ENCODE data around the gene SGTA. TPM values are rescaled to one million over a fixed set of nuclear protein-coding genes. Genes with fewer than 3 reads are reported as not detected.

SGTA gene
- total and polyA plus RNA-seq, 2 of the 13 experiments (the other 11 are each of a cell fraction or from before 2014, with no cell fraction given) = 43.9 to 47.4 TPM

GRCh38 chr19:2739602-2740313 lies 43.3 kb downstream of the SGTA start, which contains the start of gene SLC39A3 (continued):
- TF ChIP-seq TFDP1 (CRISPR knock-in tag; IDR thresholded peaks at IDR 0.05; ENCODE audit: borderline replicate concordance) (peak; percentile 71; the same call in 1 of the 2 replicates), E2F2 (CRISPR knock-in tag; IDR thresholded peaks at IDR 0.05; ENCODE audit: borderline replicate concordance) (no peak; the same call in 1 of the 2 replicates), BRCA1 (CRISPR knock-in tag; IDR thresholded peaks at IDR 0.05) (peak; percentile 93), ZNF879 (CRISPR knock-in tag; IDR thresholded peaks at IDR 0.05) (peak; percentile 59; the same call in 1 of the 2 replicates), ZNF512B (CRISPR knock-in tag; IDR thresholded peaks at IDR 0.05; ENCODE audit: borderline replicate concordance) (no peak), LBX2 (CRISPR knock-in tag; IDR thresholded peaks at IDR 0.05; ENCODE audit: borderline replicate concordance) (peak; percentile 90; the same call in 1 of the 2 replicates), ZBTB38 (CRISPR knock-in tag; IDR thresholded peaks at IDR 0.05) (no peak), NFYB (CRISPR knock-in tag; IDR thresholded peaks at IDR 0.05) (peak; percentile 92), PPARG (CRISPR knock-in tag; conservative IDR thresholded peaks at IDR 0.05) (peak; percentile 86; the same call in 1 of the 2 replicates), TCF7 (IDR thresholded peaks at IDR 0.05; ENCODE audit: low read depth) (no peak), KAT7 (CRISPR knock-in tag; IDR thresholded peaks at IDR 0.05; ENCODE audit: borderline replicate concordance) (no peak), PHF8 (CRISPR knock-in tag; IDR thresholded peaks at IDR 0.05) (peak; percentile 66), NCOR1 (IDR thresholded peaks at IDR 0.05; ENCODE audit: borderline replicate concordance, low read length) (peak; percentile 47; the same call in 1 of the 2 replicates), KMT2B (CRISPR knock-in tag; IDR thresholded peaks at IDR 0.05) (peak; percentile 94), ATF6 (CRISPR knock-in tag; conservative IDR thresholded peaks at IDR 0.05) (peak; percentile 98), RXRA (CRISPR knock-in tag; IDR thresholded peaks at IDR 0.05) (peak; percentile 89), ZBTB33 (CRISPR knock-in tag; IDR thresholded peaks at IDR 0.05) (peak; percentile 77; the same call in 1 of the 2 replicates), RBM39 (IDR thresholded peaks at IDR 0.05; ENCODE audit: low read depth, low read length, poor library complexity, severe bottlenecking) (peak; percentile 98), RAD21 (CRISPR knock-in tag; IDR thresholded peaks at IDR 0.05) (peak; percentile 76), ZNF253 (CRISPR knock-in tag; IDR thresholded peaks at IDR 0.05; ENCODE audit: borderline replicate concordance) (peak; percentile 94; the same call in 1 of the 2 replicates)

Data from HepG2 (cell line).